Endothelial cell of umbilical vein (primary cell): ENCODE data around the gene B9D1. TPM values are rescaled to one million over a fixed set of nuclear protein-coding genes. Genes with fewer than 3 reads are reported as not detected.

Source experiments
- BruUV-seq: library from RNA; stranded (reverse); fragments of 400-500 nt; replicated peaks from 2 replicates; lab custom pipeline; 2021; lab: Mats Ljungman, UMichigan
- CTCF ChIA-PET: fragments of 300-600, 350-600 bp; sonication (Branson Sonifier 250); formaldehyde crosslinking; loops from one replicate; lab custom pipeline; 2021; ENCODE audit warnings: antibody characterized with exemption, inconsistent platforms; lab: Charles Lee
- POLR2A ChIA-PET: fragments of 300-600, 350-600 bp; sonication (Branson Sonifier 250); formaldehyde crosslinking; loops from one replicate; lab custom pipeline; 2021; ENCODE audit warnings: antibody characterized with exemption, inconsistent platforms; lab: Charles Lee
- DNase-seq: peaks from one replicate; pipeline ENCODE4 v3.0.0-alpha.2; 2011; ENCODE audit warnings: low read depth, low spot score
- FAIRE-seq: peaks from 2 replicates; lab custom pipeline; 2011; peaks lifted over from hg19 to GRCh38; lab: Jason Lieb, UNC
- H2AFZ ChIP-seq: 2 replicates; pipeline ENCODE4 v1.6.0; 2012; ENCODE audit warnings: low read depth, low read length, control low read depth, inconsistent platforms
- H3K27ac ChIP-seq: 2 replicates; pipeline ENCODE4 v1.5.1; 2011; ENCODE audit warnings: low read depth, mild to moderate bottlenecking, control low read depth, low read length, moderate library complexity; ENCODE audit not compliant: insufficient read depth
- H3K27me3 ChIP-seq, 2 experiments: 2 replicates each; pipeline versions ENCODE4 v1.6.0 to v1.6.1; 2011; ENCODE audit warnings: low read length in 2 of 2, mixed read lengths in 1 of 2; ENCODE audit not compliant: control insufficient read depth in 2 of 2, insufficient read depth in 2 of 2
- H3K36me3 ChIP-seq, 2 experiments: 2 replicates in 1 of 2; 3 replicates in 1 of 2; pipeline ENCODE4 v1.5.1; 2011; ENCODE audit warnings: low read length in 2 of 2, mild to moderate bottlenecking in 1 of 2, moderate library complexity in 1 of 2; ENCODE audit not compliant: control insufficient read depth in 2 of 2, insufficient read depth in 2 of 2; ENCODE audit errors: extremely low read depth in 1 of 2
- H3K4me1 ChIP-seq: 3 replicates; pipeline ENCODE4 v1.5.1; 2011; ENCODE audit warnings: mild to moderate bottlenecking, low read length; ENCODE audit not compliant: control insufficient read depth, insufficient read depth; ENCODE audit errors: extremely low read depth
- H3K4me2 ChIP-seq: 2 replicates; pipeline ENCODE4 v1.6.1; 2011; ENCODE audit warnings: low read length, control low read depth, mixed read lengths; ENCODE audit not compliant: insufficient read depth
- H3K4me3 ChIP-seq, 3 experiments: fragments of 200-600 bp in 1 of 3; sonication (generic), shearing (Covaris generic) in 1 of 3; replicated peaks in 1 of 3; 2 replicates each; pipeline ENCODE4 v1.5.1; 2011 to 2016; ENCODE audit warnings: control low read depth in 3 of 3, low read length in 3 of 3, mild to moderate bottlenecking in 2 of 3, inconsistent platforms in 1 of 3, low read depth in 1 of 3, moderate library complexity in 1 of 3; ENCODE audit not compliant: insufficient read depth in 1 of 3
- H3K79me2 ChIP-seq: 2 replicates; pipeline ENCODE4 v1.6.0; 2012; ENCODE audit warnings: low read length, inconsistent platforms; ENCODE audit not compliant: control insufficient read depth, insufficient read depth
- H3K9ac ChIP-seq: replicated peaks from 2 replicates; pipeline ENCODE3; 2011; ENCODE audit warnings: low read length, control low read depth; ENCODE audit not compliant: insufficient read depth; ENCODE audit errors: extremely low read depth
- H3K9me1 ChIP-seq: replicated peaks from 3 replicates; pipeline ENCODE4 v1.6.0; 2011; ENCODE audit warnings: mild to moderate bottlenecking, low read length; ENCODE audit not compliant: control insufficient read depth, insufficient read depth; ENCODE audit errors: extremely low read depth
- H3K9me3 ChIP-seq: replicated peaks from 2 replicates; pipeline ENCODE4 v1.5.1; 2012; ENCODE audit warnings: low read length, inconsistent platforms; ENCODE audit not compliant: control insufficient read depth, insufficient read depth
- H4K20me1 ChIP-seq: replicated peaks from 2 replicates; pipeline ENCODE3; 2011; ENCODE audit warnings: mild to moderate bottlenecking, low read length; ENCODE audit not compliant: control insufficient read depth, insufficient read depth; ENCODE audit errors: extremely low read depth
- CTCF ChIP-seq, 2 donors: IDR thresholded peaks; 1 replicate in 1 of 2; 2 replicates in 1 of 2; pipeline ENCODE4 v1.5.1; 2011; ENCODE audit warnings: low read length in 2 of 2, mild to moderate bottlenecking in 2 of 2, moderate library complexity in 2 of 2, control low read depth in 1 of 2, inconsistent platforms in 1 of 2, low read depth in 1 of 2; ENCODE audit not compliant: insufficient read depth in 1 of 2; ENCODE audit errors: extremely low read depth in 1 of 2
- EZH2 ChIP-seq: IDR thresholded peaks from 2 replicates; pipeline ENCODE4 v1.6.1; 2012; ENCODE audit warnings: borderline replicate concordance, low read depth, mild to moderate bottlenecking, moderate library complexity, low read length, inconsistent platforms; ENCODE audit not compliant: severe bottlenecking
- GATA2 ChIP-seq: IDR thresholded peaks from 2 replicates; pipeline ENCODE4 v1.7.0; 2011; ENCODE audit warnings: low read depth, mild to moderate bottlenecking, moderate library complexity, mixed read lengths, low read length; ENCODE audit not compliant: insufficient read length, insufficient read depth
- JUN ChIP-seq: IDR thresholded peaks from 2 replicates; pipeline ENCODE4 v1.6.1; 2011; ENCODE audit warnings: borderline replicate concordance, low read depth; ENCODE audit not compliant: insufficient read length, insufficient read depth
- MAX ChIP-seq: IDR thresholded peaks from 2 replicates; pipeline ENCODE4 v1.6.1; 2011; ENCODE audit not compliant: insufficient read depth, insufficient read length
- MYC ChIP-seq: IDR thresholded peaks from one replicate; pipeline ENCODE4 v1.6.1; 2011; ENCODE audit warnings: mild to moderate bottlenecking, low read depth, low read length
- POLR2A ChIP-seq: IDR thresholded peaks from 2 replicates; pipeline ENCODE4 v1.6.1; 2012; ENCODE audit warnings: low read depth, mild to moderate bottlenecking, control low read depth, low read length
- dilution Hi-C: fragments of 300-500 bp; cut with MboI; formaldehyde crosslinking; loops from one replicate; pipeline ENCODE4 v1.15.0; 2019; ENCODE audit warnings: low sequenced_read_pairs; ENCODE audit not compliant: extremely low pct_ligation_motif_present
- intact Hi-C: fragments of 100-400 bp; cut with micrococcal nuclease; formaldehyde crosslinking; loops from one replicate; pipeline ENCODE4 v1.10.0; 2022
- polyA plus RNA-seq, 4 experiments: library from polyadenylated mRNA; depleted of rRNA in 3 of 4; stranded (reverse) in 3 of 4; unstranded in 1 of 4; fragments of >200 nt; gene quantifications; 2 replicates each; pipeline versions ENCODE4 v1.2.1 to v1.2.3, GENCODE V29; 2011 to 2012; ENCODE audit warnings: missing spikeins in 1 of 4
- total RNA-seq: library from RNA; stranded (reverse); gene quantifications from 2 replicates; pipeline ENCODE4 v1.2.3, GENCODE V29; 2021

The B9D1 gene
- total and polyA plus RNA-seq, 2 donors (not counting 3 experiments of a cell fraction or from before 2014, with no cell fraction given) = 20.5 to 55.8 TPM

GRCh38 chr17:19348806-19349205, 13.7 kb downstream of the B9D1 start:
- Histone ChIP-seq H3K27me3 (no peaks in the 10 kb centered on the region), H3K4me2 (no peak overlapping the region), H3K9ac (no peak overlapping the region), H4K20me1 (no peaks in the 10 kb centered on the region), H3K79me2 (no peaks in the 10 kb centered on the region), H3K9me3 (no peaks in the 10 kb centered on the region), H3K4me3 (no peak overlapping the region), H2AFZ (no peak overlapping the region), H3K36me3 (no peaks in the 10 kb centered on the region), H3K27ac (no peak overlapping the region), H3K4me1 (peaks cover 8% of the 10 kb centered on the region), H3K9me1 (no peaks in the 10 kb centered on the region)
- no peak for DNase-seq
- TF ChIP-seq MAX (no peak), MYC (no peak), JUN (no peak), POLR2A (no peak), EZH2 (no peak)
- FAIRE-seq = no peak
- ChIA-PET CTCF (no interaction called here), POLR2A (no interaction called here)
- no TSS peak for BruUV-seq
- intact Hi-C loops = loop anchor here (5.0 kb wide), 1 partner anchor 37 kb away; no protein-coding TSS in a partner anchor
- dilution Hi-C loops = no loop called here

GRCh38 chr17:19348081-19348650, 14.4 kb downstream of the B9D1 start:
- dilution Hi-C loops = no loop called here
- no peak overlapping the region for H3K9ac ChIP-seq
- POLR2A ChIA-PET = no interaction called here
- H2AFZ ChIP-seq = no peak overlapping the region
- H3K9me1 ChIP-seq = no peaks in the 10 kb centered on the region
- intact Hi-C loops = loop anchor here (5.0 kb wide), 1 partner anchor 36 kb away; no protein-coding TSS in a partner anchor
- no peaks in the 10 kb centered on the region for H3K79me2 ChIP-seq
- BruUV-seq = no TSS peak
- TF ChIP-seq POLR2A (no peak), MAX (no peak), CTCF (IDR thresholded peaks at IDR 0.05; ENCODE audit: extremely low read depth in 1 of 2, insufficient read depth in 1 of 2, low read depth in 1 of 2, low read length in 2 of 2) (no peak), EZH2 (no peak), GATA2 (no peak)
- CTCF ChIA-PET = interaction anchor here (2.3 kb wide), 1 partner anchor 11 kb away, joined by 13 read pairs; no protein-coding TSS in a partner anchor
- FAIRE-seq (no peak), DNase-seq (no peak)
- H3K4me1 ChIP-seq = peaks cover 8% of the 10 kb centered on the region
- no peaks in the 10 kb centered on the region for H3K27me3 ChIP-seq
- no peak overlapping the region for H3K4me3 ChIP-seq
- no peak overlapping the region for H3K4me2 ChIP-seq
- no peak overlapping the region for H3K27ac ChIP-seq
- no peaks in the 10 kb centered on the region for H3K9me3 ChIP-seq
- H4K20me1 ChIP-seq = no peaks in the 10 kb centered on the region
- no peaks in the 10 kb centered on the region for H3K36me3 ChIP-seq
